ENCODE results near the gene CRLF3.
A peak's percentile ranks its signal among the peaks of the same experiment; 100 is the strongest.
"Not testable (repeated sequence)": the region's sequence is repeated elsewhere in the genome, so short reads cannot be mapped to it uniquely, and the experiment has no call there.

The CRLF3 gene

DNA sequence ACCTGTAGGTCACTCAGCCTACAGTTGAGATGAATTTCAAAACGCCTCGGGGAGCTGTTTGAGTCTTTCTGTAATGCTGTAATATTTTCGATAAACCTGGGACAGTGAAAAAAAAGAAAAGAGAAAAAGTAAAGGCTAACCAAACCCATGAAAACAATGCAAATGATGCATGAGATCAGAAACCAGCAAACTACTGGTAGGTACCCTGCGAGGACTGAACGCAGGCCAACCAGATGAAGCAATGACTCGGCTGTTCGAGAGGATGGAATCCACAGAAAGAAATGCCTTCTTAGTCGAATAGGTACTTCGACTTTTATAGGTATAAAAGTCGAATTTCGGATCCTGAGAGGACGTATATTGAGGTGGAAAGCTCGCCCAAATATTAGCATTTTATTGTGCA is 6.8 kb upstream of the CRLF3 start:
- TF ChIP-seq, protein P1, sequence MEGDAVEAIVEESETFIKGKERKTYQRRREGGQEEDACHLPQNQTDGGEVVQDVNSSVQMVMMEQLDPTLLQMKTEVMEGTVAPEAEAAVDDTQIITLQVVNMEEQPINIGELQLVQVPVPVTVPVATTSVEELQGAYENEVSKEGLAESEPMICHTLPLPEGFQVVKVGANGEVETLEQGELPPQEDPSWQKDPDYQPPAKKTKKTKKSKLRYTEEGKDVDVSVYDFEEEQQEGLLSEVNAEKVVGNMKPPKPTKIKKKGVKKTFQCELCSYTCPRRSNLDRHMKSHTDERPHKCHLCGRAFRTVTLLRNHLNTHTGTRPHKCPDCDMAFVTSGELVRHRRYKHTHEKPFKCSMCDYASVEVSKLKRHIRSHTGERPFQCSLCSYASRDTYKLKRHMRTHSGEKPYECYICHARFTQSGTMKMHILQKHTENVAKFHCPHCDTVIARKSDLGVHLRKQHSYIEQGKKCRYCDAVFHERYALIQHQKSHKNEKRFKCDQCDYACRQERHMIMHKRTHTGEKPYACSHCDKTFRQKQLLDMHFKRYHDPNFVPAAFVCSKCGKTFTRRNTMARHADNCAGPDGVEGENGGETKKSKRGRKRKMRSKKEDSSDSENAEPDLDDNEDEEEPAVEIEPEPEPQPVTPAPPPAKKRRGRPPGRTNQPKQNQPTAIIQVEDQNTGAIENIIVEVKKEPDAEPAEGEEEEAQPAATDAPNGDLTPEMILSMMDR (IDR thresholded peaks at IDR 0.05): no peak
- Histone ChIP-seq H3K4me3 (ENCODE audit: low read depth in 1 of 2, low read length in 1 of 2) (peak overlapping the region; percentile 84 to 90), H3K27me3 (no peaks in the 10 kb centered on the region), H3K36me3 (no peaks in the 10 kb centered on the region), H3K4me1 (ENCODE audit: control insufficient read depth in 1 of 2, insufficient read depth in 1 of 2, low read depth in 1 of 2, low read length in 1 of 2) (peaks cover 24 to 25% of the 10 kb centered on the region in 2 experiments), H3K9me3 (no peaks in the 10 kb centered on the region), H3K27ac (peak overlapping the region; percentile 62)

DNA sequence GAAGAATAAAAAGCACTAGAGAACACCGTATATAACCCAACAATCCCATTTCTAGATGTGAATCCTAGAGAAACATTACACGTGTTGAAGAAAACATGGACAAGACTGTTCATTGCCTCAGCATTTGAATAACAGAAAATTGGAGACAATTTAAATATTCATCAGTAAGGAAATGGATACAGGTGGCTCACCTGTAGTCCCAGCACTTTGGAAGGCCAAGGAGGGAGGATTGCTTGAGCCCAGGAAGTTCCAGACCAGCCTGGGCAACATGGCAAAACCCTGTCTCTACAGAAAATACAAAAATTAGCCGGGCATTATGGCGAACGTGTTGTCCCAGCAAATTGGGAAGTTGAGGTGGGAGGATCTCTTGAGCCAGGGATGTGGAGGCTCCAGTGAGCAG is 4.5 kb upstream of the CRLF3 start:
- TF ChIP-seq, protein P1 (IDR thresholded peaks at IDR 0.05): no peak
- no peak overlapping the region for H3K4me3 ChIP-seq (ENCODE audit: low read depth in 1 of 2, low read length in 1 of 2)
- no peaks in the 10 kb centered on the region for H3K36me3 ChIP-seq
- peaks cover 40 to 45% of the 10 kb centered on the region in 2 experiments for H3K4me1 ChIP-seq (ENCODE audit: control insufficient read depth in 1 of 2, insufficient read depth in 1 of 2, low read depth in 1 of 2, low read length in 1 of 2)
- no peak overlapping the region for H3K27ac ChIP-seq
- H3K27me3 ChIP-seq: no peaks in the 10 kb centered on the region
- no peaks in the 10 kb centered on the region for H3K9me3 ChIP-seq

DNA sequence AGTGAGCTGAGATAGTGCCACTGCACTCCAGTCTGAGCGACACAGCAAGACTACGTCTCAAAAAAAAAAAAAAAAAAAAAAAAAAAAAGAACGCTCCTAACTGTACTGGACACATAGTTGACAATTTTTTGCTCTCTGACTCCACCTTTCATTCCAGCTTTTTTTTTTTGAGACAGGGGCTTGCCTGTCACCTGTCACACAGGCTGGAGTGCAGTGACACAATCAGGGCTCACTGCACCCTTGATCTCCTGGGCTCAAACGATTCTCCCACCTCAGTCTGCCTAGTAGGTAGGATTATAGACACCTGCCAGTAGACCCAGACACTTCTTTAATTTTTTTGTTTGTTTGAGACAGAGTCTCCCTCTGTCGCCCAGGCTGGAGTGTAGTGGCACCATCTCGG is 2.6 kb upstream of the CRLF3 start:
- Histone ChIP-seq H3K27me3 (no peaks in the 10 kb centered on the region), H3K27ac (no peak overlapping the region), H3K36me3 (no peaks in the 10 kb centered on the region), H3K9me3 (no peaks in the 10 kb centered on the region), H3K4me1 (ENCODE audit: control insufficient read depth in 1 of 2, insufficient read depth in 1 of 2, low read depth in 1 of 2, low read length in 1 of 2) (peaks cover 49 to 50% of the 10 kb centered on the region in 2 experiments), H3K4me3 (ENCODE audit: low read depth in 1 of 2, low read length in 1 of 2) (no peak overlapping the region)
- TF ChIP-seq, protein P1 (IDR thresholded peaks at IDR 0.05): no peak

DNA sequence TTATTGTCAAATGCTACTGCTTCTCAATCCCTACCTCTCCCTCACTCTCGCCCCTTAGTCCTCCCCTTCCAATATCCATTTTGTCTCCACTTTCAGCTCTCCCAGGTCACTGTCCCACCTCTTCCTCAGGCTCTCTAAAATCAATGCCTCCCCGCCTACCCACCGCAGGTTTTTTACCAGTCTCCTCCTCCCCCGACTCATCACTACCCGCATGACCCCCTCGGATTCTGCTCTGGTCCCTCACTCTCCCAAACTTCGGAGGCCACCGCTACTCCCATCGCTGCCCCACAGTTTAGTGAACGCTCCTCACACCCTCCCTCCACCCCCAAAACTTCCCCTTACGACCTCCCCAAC is 513 bp downstream of the CRLF3 start:
- Histone ChIP-seq H3K9me3 (no peaks in the 10 kb centered on the region), H3K27me3 (no peaks in the 10 kb centered on the region), H3K36me3 (no peaks in the 10 kb centered on the region), H3K27ac (peak overlapping the region; percentile 95), H3K4me1 (ENCODE audit: control insufficient read depth in 1 of 2, insufficient read depth in 1 of 2, low read depth in 1 of 2, low read length in 1 of 2) (peaks cover 68 to 71% of the 10 kb centered on the region in 2 experiments), H3K4me3 (ENCODE audit: low read depth in 1 of 2, low read length in 1 of 2) (peak overlapping the region; percentile 95 to 99)
- TF ChIP-seq, protein P1 (IDR thresholded peaks at IDR 0.05): no peak

DNA sequence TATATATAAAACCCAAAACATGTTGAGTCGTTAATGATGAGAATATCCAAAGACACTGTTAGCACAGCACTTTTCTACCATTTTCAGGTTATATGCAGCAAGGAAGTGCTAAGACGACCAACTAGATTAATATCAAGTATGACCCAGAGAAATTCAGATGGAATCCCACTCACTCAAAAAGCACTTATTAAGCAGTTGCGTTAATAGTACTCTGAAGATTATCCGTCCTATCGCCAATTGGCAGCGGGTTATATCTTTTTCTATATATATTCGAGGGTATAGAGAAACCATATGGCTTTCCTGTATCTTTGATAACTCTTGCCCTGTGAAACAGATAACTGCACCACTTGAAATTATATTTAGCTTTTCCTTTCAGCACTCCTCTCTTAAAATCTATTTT is 1.1 kb downstream of the CRLF3 start:
- H3K27me3 ChIP-seq: no peaks in the 10 kb centered on the region
- H3K4me1 ChIP-seq (ENCODE audit: control insufficient read depth in 1 of 2, insufficient read depth in 1 of 2, low read depth in 1 of 2, low read length in 1 of 2): peaks cover 73 to 77% of the 10 kb centered on the region in 2 experiments
- H3K36me3 ChIP-seq: no peaks in the 10 kb centered on the region
- H3K27ac ChIP-seq: peak overlapping the region; percentile 95
- TF ChIP-seq, protein P1 (IDR thresholded peaks at IDR 0.05): no peak
- no peaks in the 10 kb centered on the region for H3K9me3 ChIP-seq
- H3K4me3 ChIP-seq (ENCODE audit: low read depth in 1 of 2, low read length in 1 of 2): peak overlapping the region; percentile 95 to 99

DNA sequence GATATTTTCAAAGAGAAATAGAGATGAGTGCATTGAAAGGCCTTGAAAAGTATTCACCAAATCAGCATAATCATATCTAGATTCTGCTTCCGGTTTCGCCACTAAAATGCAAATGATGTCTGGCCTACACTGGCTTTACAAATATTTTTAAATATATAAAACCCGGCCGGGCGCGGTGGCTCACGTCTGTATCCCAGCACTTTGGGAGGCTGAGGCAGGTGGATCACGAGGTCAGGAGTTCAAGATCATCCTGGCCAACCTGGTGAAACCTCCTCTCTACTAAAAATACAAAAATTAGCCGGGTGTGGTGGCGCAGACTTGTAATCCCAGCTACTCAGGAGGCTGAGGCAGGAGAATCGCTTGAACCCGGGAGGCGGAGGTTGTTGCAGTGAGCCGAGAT is 1.6 kb downstream of the CRLF3 start:
- not testable (repeated sequence) for H3K27me3 ChIP-seq, H3K36me3 ChIP-seq, H3K9me3 ChIP-seq
- Histone ChIP-seq H3K4me1 (ENCODE audit: control insufficient read depth in 1 of 2, insufficient read depth in 1 of 2, low read depth in 1 of 2, low read length in 1 of 2) (peaks cover 78 to 82% of the 10 kb centered on the region in 2 experiments), H3K4me3 (ENCODE audit: low read depth in 1 of 2, low read length in 1 of 2) (peak overlapping the region; percentile 95 to 99), H3K27ac (peak overlapping the region; percentile 95)

All from neutrophil (primary cell).